ENCODE data around the gene TPCN1. TPM values are rescaled to one million over a fixed set of nuclear protein-coding genes. Genes with fewer than 3 reads are reported as not detected.

Gene TPCN1
- total RNA-seq, 1 experiment from 2014 or later = 32.7 TPM

DNA sequence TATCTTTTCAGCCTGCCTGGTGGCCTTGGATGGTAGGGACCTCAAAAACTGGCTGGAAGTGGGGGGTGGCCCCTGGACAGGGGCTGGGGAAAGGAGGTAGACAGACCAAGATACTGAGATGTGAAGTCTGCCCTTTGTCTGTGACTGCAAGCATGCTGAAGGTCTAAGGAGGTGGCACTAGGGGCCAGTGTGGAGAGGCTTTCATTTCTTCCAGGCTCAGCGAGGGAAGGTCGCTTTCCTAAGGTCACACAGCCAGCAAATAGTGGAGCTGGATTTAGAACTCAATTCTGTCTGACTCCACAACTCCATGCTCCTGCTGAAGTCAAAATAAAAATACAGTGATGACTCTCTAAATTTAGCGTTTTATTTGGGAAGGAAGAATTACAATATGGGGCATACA lies 125.8 kb downstream of the TPCN1 start:
- no peak overlapping the region for H3K27ac Mint-ChIP-seq
- ChIA-PET CTCF (interaction anchor here (1.0 to 2.6 kb wide), 2 partner anchors 9 to 78 kb away, joined by 5 to 16 read pairs; no protein-coding TSS in a partner anchor), POLR2A (no interaction called here)
- no peak overlapping the region for H3K4me3 Mint-ChIP-seq
- no peaks in the 10 kb centered on the region for H3K27me3 Mint-ChIP-seq (ENCODE audit: low read depth)
- H3K9me3 Mint-ChIP-seq = no peaks in the 10 kb centered on the region
- TF ChIP-seq NFATC4 (CRISPR knock-in tag; IDR thresholded peaks at IDR 0.05) (no peak), ZNF396 (CRISPR knock-in tag; IDR thresholded peaks at IDR 0.05; ENCODE audit: borderline replicate concordance) (no peak), STAT6 (CRISPR knock-in tag; conservative IDR thresholded peaks at IDR 0.05; ENCODE audit: low read depth) (no peak), CREB1 (CRISPR knock-in tag; IDR thresholded peaks at IDR 0.05) (no peak), ETV6 (CRISPR knock-in tag; IDR thresholded peaks at IDR 0.05) (no peak), SMAD4 (CRISPR knock-in tag; IDR thresholded peaks at IDR 0.05) (no peak), OVOL2 (CRISPR knock-in tag; IDR thresholded peaks at IDR 0.05; ENCODE audit: borderline replicate concordance) (no peak), ZNF532 (CRISPR knock-in tag; IDR thresholded peaks at IDR 0.05; ENCODE audit: borderline replicate concordance) (no peak), EMX1 (CRISPR knock-in tag; IDR thresholded peaks at IDR 0.05) (no peak), ATF1 (CRISPR knock-in tag; IDR thresholded peaks at IDR 0.05) (no peak), IRF2 (CRISPR knock-in tag; IDR thresholded peaks at IDR 0.05; ENCODE audit: borderline replicate concordance, low read depth) (no peak), ELF4 (CRISPR knock-in tag; IDR thresholded peaks at IDR 0.05; ENCODE audit: low read depth) (no peak), ZNF671 (CRISPR knock-in tag; IDR thresholded peaks at IDR 0.05) (no peak), GRHL2 (CRISPR knock-in tag; IDR thresholded peaks at IDR 0.05; ENCODE audit: insufficient replicate concordance, severe bottlenecking) (no peak), ZNF425 (CRISPR knock-in tag; conservative IDR thresholded peaks at IDR 0.05) (no peak), E2F5 (CRISPR knock-in tag; IDR thresholded peaks at IDR 0.05) (no peak)
- TF ChIP-seq, protein P1, sequence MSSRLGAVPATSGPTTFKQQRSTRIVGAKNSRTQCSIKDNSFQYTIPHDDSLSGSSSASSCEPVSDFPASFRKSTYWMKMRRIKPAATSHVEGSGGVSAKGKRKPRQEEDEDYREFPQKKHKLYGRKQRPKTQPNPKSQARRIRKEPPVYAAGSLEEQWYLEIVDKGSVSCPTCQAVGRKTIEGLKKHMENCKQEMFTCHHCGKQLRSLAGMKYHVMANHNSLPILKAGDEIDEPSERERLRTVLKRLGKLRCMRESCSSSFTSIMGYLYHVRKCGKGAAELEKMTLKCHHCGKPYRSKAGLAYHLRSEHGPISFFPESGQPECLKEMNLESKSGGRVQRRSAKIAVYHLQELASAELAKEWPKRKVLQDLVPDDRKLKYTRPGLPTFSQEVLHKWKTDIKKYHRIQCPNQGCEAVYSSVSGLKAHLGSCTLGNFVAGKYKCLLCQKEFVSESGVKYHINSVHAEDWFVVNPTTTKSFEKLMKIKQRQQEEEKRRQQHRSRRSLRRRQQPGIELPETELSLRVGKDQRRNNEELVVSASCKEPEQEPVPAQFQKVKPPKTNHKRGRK (CRISPR knock-in tag; IDR thresholded peaks at IDR 0.05; ENCODE audit: borderline replicate concordance) = no peak
- ATAC-seq (peak; percentile 63), DNase-seq (ENCODE audit: low spot score) (no peak)
- H3K36me3 Mint-ChIP-seq = no peaks in the 10 kb centered on the region
- peaks cover 16% of the 10 kb centered on the region for H3K4me1 Mint-ChIP-seq
